Hematopoietic multipotent progenitor cell treated with erythropoietin and hydrocortisone succinate and interleukin-3 and kit ligand, for 4 days (in vitro differentiated cells): ENCODE measurements around the gene TLCD4.
"Not testable (repeated sequence)": the region's sequence is repeated elsewhere in the genome, so short reads cannot be mapped to it uniquely, and the experiment has no call there.

Experiments used
- DNase-seq: peaks from one replicate; pipeline ENCODE4 v3.0.0-alpha.2; 2015

Gene TLCD4

DNA sequence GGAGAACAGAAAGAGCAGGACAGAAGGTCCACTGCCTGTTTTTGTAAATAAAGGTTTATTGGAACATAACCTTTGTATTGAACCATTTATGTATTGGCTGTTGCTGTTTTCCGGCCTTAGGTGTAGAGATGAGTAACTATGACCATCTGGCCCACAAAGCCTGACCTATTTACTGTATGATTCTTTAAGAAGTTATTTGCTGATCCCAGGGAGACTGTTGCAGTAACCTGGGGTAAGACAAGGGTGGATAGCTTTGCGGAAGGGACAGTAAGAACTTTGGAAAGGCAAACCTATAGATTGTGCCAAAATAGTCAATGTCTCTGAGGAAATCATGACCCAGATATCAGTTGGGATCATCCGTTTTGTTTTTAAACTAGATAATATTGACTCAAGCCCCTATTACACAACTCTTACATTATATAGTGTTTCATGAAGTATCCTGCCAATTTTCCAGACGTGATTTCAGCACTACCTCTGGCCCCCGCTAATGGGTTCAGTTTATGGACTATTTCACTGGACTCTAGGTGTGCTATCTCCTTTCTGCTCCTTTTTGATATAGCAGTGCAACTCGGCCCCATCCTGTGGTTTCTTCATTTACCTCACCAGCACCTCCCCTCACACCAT lies 20.8 kb upstream of the TLCD4 start:
- no peak for DNase-seq

DNA sequence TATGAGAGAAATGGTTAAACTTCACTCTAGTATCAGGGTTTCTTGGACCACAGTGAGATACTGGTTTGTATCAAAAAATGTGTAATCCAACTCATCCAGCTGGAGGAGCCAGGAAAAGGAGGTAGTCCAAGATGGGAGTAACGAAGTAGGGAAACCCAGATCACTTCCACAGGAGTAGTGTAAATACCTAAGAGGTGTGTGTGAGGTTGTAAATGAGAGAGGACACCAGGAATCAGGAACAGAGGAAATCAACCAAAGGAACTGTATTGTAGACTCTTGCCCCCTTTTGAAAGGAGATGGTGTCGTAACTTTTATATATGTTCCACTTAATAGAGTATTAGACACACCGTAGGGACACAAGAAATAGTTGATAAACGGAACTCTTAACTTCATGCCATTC lies 19.7 kb upstream of the TLCD4 start:
- no peak for DNase-seq

DNA sequence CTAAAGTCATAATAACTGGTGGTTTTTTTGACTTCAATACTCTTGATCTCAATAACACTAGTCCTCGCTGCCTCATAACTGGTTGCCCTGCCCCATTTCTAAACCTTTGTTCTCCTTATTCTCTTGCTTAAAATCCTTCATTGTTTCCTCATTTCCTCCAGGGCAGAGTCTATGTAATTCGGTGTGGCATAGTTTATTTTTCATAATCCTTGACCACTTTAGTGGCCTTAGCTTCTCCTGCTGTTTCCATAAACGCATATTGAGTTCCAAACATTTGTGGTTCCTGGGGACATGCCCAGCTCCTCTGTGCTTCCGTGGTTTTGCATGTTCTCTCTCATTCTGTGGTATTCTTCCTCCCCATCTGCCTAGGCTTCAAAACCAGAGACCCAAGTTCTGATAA lies 19.0 kb upstream of the TLCD4 start:
- no peak for DNase-seq

- no peak for DNase-seq
Measured at GRCh38 chr1:95108792-95109191, 8.4 kb upstream of the TLCD4 start.

DNA sequence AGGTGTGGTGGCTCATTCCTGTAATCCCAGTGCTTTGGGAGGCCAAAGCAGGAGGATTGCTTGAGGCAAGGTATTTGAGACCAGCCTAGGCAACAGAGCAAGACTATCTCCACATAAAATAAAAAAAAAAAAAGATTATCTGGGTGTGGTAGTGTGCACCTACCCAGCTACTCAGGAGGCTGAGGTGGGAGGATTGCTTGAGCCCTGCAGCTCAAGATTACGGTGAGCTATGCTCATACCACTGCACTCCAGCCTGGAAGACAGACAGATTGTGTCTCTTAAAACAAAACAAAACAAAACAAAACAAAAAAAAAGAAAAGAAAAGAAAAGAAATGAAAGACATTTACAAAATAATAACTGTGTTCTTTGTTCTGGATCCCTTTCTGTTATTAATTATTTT lies 6.1 kb upstream of the TLCD4 start:
- peak; percentile 43 for DNase-seq

DNA sequence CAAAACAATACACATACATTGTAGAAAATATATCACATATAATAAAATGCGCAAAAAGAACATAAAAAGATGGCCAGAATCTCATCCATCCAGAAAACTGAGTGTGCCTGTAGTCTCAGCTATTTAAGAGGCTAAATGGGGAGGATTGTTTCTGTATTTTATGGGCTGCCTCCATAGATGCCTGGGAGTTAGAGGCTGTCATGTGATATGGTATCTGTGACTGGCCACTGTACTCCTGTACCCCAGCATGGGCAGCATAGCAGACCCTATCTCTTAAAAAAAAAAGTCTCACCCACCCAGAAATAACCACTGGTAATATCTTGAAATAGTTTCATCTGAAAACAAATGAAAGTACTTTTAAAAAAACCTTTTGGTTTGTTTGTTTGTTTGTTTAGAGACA lies 3.5 kb upstream of the TLCD4 start:
- no peak for DNase-seq

GRCh38 chr1:95115708-95116137 lies 1.4 kb upstream of the TLCD4 start:
- peak; percentile 82 for DNase-seq

- peak; percentile 84 for DNase-seq
Measured at GRCh38 chr1:95116580-95117206, 462 bp upstream of the TLCD4 start.

DNA sequence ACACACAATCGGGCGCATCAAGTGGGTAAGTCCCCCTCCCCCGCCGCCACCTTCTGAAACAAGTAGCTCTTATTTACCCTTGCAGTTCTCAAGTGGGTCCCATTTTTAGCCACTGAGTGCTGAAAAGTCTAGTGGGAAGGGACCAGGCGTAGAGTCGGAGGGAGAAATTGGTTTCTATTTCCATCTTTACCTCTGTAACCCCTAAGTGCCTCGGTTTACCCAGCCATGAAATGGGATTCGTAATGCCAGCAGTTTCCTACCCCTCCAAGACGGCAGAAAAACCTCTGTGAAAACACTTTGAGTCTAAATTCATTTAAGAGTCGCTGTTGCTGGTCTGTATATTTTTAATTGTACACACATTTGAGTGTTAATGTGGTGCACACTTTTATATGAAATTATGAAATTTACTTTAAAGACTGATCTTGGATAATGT lies 928 bp downstream of the TLCD4 start:
- DNase-seq = peak; percentile 34

- DNase-seq = peak; percentile 13
Measured at GRCh38 chr1:95118710-95119109, 1.6 kb downstream of the TLCD4 start.

GRCh38 chr1:95119273-95119672 lies 2.1 kb downstream of the TLCD4 start:
- DNase-seq = no peak

DNA sequence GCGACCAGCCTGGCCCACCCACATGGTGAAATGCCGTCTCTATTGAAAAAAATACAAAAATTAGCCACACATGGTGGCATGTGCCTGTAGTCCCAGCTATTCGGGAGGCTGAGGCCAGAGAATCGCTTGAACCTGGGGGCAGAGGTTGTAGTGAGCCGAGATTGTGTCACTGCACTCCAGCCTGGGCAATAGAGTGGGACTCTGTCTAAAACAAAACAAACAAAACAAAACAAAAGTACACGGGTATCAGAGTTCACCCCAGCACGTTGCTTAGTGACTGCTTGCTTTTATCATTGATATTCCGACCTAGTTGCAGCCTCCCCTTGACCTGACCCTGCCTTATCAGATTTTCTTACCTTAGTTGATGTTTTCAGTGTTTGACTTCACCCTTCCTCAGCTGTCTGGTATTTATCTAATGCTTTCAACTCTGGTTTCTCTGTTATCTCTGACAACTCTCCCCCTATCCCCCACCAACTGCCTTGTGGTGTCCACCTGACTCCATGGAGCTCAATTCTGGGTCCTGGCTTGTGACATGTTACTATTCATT lies 5.1 kb downstream of the TLCD4 start:
- DNase-seq = peak; percentile 14

DNA sequence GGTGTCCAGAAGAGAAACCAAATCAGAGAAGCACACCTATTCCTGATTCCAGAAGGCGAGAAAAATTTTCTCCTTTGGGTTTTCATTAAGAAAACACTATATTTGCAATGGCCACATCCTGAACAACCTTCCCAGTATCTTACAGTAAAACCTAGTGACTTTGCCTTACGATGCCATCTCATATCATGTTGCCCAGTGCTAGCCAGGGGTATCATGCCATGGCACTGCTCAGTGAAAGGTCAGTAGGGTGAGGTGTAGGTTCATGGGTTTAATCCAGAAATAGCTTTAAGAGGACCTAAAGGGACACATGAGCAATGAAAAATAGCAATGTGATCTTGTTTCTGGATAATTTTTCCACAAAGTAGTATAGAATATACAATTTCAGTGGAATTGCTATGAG lies 7.2 kb downstream of the TLCD4 start:
- no peak for DNase-seq

GRCh38 chr1:95126366-95126765 lies 9.2 kb downstream of the TLCD4 start:
- no peak for DNase-seq

DNA sequence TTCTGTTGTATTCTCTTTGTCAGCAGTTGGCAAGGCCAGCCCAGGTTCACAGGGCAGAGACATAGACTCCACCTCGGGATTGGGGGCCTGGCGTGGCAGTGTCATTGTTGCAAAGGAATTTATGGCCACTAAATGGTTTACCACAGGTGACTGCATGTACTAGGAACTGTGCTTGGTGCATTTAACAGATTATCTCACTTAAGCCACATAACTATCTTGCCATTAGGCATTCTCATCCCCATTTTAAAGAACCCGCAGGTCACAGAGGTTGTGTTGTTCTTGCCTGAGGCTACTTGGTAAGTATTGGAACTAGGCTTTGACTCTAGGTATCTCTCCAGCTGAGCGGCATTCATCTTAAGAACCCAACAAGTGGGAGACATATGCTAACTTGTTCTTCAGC lies 9.7 kb downstream of the TLCD4 start:
- DNase-seq = no peak

- DNase-seq = no peak
Measured at GRCh38 chr1:95127380-95127779, 10.2 kb downstream of the TLCD4 start.

GRCh38 chr1:95132762-95133161 lies 15.6 kb downstream of the TLCD4 start:
- DNase-seq = no peak

DNA sequence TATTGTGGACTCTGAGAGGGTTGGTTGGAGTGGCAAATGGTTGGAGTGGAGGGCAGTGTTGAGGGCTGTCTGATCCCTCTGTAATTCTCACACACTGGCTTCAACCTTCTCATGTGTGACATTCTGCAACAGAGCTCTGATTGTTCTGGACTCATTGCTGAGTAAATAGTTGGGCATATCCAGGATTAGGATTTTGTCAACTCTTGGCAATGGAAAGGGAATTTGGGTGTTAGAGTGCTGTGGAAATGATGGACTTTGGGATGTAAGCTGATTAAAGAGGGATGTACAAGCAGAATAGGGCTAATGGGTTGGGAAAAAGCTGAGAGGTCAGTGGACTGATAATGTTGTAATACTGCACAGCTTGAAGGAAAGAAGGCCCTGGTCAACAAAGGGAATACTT lies 16.5 kb downstream of the TLCD4 start:
- DNase-seq = no peak

- DNase-seq = no peak
Measured at GRCh38 chr1:95138223-95138622, 21.1 kb downstream of the TLCD4 start.

- no peak for DNase-seq
Measured at GRCh38 chr1:95139039-95139438, 21.9 kb downstream of the TLCD4 start.

- no peak for DNase-seq
Measured at GRCh38 chr1:95140791-95141190, 23.6 kb downstream of the TLCD4 start.

DNA sequence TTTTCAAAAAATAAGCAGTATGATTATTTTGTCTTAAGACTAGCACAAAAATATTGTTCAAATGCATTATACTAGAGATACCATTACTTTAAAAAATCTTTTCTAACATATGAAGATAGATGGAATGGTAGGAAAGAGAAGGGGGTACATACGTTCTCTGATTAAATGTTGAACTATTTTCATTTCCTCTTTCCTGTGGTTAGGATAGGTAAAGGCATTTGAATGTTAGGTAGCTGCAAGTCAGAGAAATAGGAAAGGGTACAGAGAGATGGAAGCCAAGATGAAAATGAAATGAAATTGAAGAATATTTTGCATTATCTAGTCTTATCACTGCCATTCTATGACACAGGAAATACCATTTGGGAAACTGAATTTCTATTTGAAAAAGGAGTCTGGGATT lies 28.3 kb downstream of the TLCD4 start:
- no peak for DNase-seq

GRCh38 chr1:95146637-95147036 lies 29.5 kb downstream of the TLCD4 start:
- DNase-seq = no peak

DNA sequence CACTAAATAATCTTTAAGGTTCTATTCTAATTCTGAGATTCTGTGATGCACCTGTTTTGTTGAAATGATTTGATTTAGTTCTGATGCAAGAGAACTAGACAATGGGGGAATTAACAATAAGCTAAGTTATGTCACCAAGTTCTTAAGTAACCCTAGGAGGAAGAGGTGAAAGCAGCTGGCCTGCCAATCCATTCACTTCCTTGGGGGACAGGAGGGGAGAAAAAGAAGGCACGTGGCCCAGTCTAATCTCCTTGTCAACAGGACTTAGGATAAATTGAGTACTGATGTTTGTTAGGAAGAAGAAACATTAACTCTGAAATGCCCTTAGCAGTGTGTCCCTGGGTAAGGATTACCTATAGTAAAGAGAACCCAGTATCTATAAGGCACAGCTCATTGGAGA lies 36.9 kb downstream of the TLCD4 start:
- no peak for DNase-seq

GRCh38 chr1:95165569-95165968 lies 48.4 kb downstream of the TLCD4 start:
- not testable (repeated sequence) for DNase-seq
